ENCODE measurements around the gene KIF4A. TPM values are rescaled to one million over a fixed set of nuclear protein-coding genes. Genes with fewer than 3 reads are reported as not detected.
A peak's percentile ranks its signal among the peaks of the same experiment; 100 is the strongest.

Gene KIF4A
- total RNA-seq, 1 donor from 2014 or later = 0.75 TPM

GRCh38 chrX:70446380-70447350 lies 156.8 kb downstream of the KIF4A start:
- H3K27ac ChIP-seq = no peak overlapping the region
- H3K27me3 ChIP-seq = peaks cover 5% of the 10 kb centered on the region
- intact Hi-C loops (cut with DNase I) = no loop called here
- DNase-seq = no peak
- H3K4me3 ChIP-seq = no peak overlapping the region
- H3K9me3 ChIP-seq = no peaks in the 10 kb centered on the region
- ATAC-seq = no peak
- no peaks in the 10 kb centered on the region for H3K36me3 ChIP-seq
- no peaks in the 10 kb centered on the region for H3K4me1 ChIP-seq
- TF ChIP-seq, protein P1, sequence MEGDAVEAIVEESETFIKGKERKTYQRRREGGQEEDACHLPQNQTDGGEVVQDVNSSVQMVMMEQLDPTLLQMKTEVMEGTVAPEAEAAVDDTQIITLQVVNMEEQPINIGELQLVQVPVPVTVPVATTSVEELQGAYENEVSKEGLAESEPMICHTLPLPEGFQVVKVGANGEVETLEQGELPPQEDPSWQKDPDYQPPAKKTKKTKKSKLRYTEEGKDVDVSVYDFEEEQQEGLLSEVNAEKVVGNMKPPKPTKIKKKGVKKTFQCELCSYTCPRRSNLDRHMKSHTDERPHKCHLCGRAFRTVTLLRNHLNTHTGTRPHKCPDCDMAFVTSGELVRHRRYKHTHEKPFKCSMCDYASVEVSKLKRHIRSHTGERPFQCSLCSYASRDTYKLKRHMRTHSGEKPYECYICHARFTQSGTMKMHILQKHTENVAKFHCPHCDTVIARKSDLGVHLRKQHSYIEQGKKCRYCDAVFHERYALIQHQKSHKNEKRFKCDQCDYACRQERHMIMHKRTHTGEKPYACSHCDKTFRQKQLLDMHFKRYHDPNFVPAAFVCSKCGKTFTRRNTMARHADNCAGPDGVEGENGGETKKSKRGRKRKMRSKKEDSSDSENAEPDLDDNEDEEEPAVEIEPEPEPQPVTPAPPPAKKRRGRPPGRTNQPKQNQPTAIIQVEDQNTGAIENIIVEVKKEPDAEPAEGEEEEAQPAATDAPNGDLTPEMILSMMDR (IDR thresholded peaks at IDR 0.05) = no peak

GRCh38 chrX:70449457-70449966 lies 159.6 kb downstream of the KIF4A start:
- Histone ChIP-seq H3K4me1 (no peaks in the 10 kb centered on the region), H3K27ac (no peak overlapping the region), H3K9me3 (no peaks in the 10 kb centered on the region), H3K27me3 (peaks cover 5% of the 10 kb centered on the region), H3K36me3 (no peaks in the 10 kb centered on the region), H3K4me3 (no peak overlapping the region)
- intact Hi-C loops (cut with DNase I) = no loop called here
- DNase-seq = no peak
- TF ChIP-seq, protein P1 (IDR thresholded peaks at IDR 0.05) = no peak
- no peak for ATAC-seq

- H3K27ac ChIP-seq = peak overlapping the region; percentile 42
- peak; percentile 73 for DNase-seq
- ATAC-seq = peak; percentile 59
Observed at GRCh38 chrX:70452143-70452733, 162.3 kb downstream of the KIF4A start.

DNA sequence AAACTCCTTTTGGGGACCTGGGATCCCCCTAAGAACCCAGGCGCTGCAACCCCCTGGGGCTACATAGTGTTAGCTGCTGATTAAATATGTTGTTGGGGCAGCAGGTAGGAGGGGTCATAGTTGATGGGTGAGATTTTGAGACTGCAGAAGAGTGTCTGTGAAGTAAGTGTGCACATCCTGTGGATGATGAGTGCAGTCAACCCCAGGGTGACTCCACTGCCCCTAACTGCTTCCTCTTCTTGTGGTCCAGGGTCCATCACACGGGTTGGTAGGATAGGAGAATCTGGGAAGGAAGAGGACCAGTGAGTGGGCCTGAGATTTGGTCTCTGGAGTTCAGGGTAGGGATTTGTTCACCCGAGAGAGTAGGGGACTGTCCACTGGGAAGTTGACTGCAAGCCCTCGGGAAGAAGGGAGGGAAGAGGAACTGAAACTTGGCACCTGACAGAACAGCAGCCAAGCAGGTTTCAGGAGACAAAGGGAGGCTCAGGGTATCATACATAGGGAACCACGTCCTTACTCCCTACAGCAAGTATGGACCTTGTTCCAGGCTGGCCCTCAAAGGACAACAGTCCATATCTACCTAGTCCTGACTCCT lies 163.2 kb downstream of the KIF4A start:
- Histone ChIP-seq H3K27ac (no peak overlapping the region), H3K36me3 (no peaks in the 10 kb centered on the region), H3K4me3 (peak overlapping the region; percentile 51), H3K9me3 (no peaks in the 10 kb centered on the region), H3K27me3 (no peaks in the 10 kb centered on the region), H3K4me1 (no peaks in the 10 kb centered on the region)
- TF ChIP-seq, protein P1 (IDR thresholded peaks at IDR 0.05) = no peak
- DNase-seq (no peak), ATAC-seq (no peak)
- intact Hi-C loops (cut with DNase I) = no loop called here

More at GRCh38 chrX:70452143-70452733, 162.3 kb downstream of the KIF4A start:
- intact Hi-C loops (cut with DNase I) = no loop called here
- no peaks in the 10 kb centered on the region for H3K4me1 ChIP-seq
- TF ChIP-seq, protein P1 (IDR thresholded peaks at IDR 0.05) = peak; percentile 58
- no peaks in the 10 kb centered on the region for H3K27me3 ChIP-seq
- no peaks in the 10 kb centered on the region for H3K9me3 ChIP-seq
- peak overlapping the region; percentile 51 for H3K4me3 ChIP-seq
- H3K36me3 ChIP-seq = no peaks in the 10 kb centered on the region

- intact Hi-C loops (cut with DNase I) = no loop called here
- peak overlapping the region; percentile 53 for H3K4me3 ChIP-seq
- no peaks in the 10 kb centered on the region for H3K36me3 ChIP-seq
- TF ChIP-seq, protein P1 (IDR thresholded peaks at IDR 0.05) = peak; percentile 73
- peak; percentile 91 for DNase-seq
- H3K9me3 ChIP-seq = no peaks in the 10 kb centered on the region
- H3K4me1 ChIP-seq = no peaks in the 10 kb centered on the region
- ATAC-seq = peak; percentile 93
- peak overlapping the region; percentile 70 for H3K27ac ChIP-seq
- H3K27me3 ChIP-seq = no peaks in the 10 kb centered on the region
Observed at GRCh38 chrX:70454441-70455365, 164.8 kb downstream of the KIF4A start.

Data from upper lobe of right lung (tissue), 1 donor.